Measurements from ENCODE around the gene UNC5C.

UNC5C gene

DNA sequence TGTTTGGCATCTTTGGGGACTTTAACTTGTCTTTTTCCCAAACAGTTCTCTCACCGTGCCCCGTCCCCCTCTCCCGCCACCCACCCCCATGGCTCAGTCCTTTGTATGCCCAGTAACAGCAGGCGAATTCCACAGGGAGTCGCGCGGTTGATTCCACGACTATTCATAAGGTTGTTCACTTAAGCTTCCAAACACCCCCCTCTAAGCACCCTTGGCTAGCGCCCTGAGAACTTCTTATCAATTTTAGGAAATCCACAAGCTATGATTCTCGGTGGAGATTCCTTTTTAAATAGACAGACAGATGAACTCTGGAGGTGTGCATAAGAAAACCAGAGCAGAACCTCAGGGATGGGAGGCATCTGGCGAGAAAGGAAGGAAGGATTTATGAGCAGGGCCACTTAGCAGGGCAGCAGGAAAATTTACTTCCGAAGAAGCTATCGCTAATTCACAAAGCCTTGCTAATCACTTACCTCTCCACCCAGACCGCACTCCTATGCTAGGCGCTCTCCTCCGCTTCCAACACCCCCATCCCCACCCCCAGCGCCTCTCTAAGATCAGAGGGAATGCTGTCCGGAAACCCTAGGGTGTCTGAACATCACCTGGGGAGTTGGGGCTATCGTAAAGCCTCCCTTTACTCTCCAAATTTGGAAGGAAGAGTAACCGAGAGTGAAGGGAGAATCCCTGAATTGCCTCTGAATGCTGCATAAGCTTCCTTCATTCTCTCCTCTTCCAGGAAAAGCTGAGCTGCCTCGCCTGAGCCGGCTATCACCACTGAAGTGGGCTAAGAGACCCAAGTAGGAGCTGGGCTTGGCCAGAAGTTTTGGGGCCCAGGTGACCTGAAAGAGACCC lies 1.7 kb downstream of the UNC5C start:
- no peak for DNase-seq (ENCODE audit: low read depth)

DNA sequence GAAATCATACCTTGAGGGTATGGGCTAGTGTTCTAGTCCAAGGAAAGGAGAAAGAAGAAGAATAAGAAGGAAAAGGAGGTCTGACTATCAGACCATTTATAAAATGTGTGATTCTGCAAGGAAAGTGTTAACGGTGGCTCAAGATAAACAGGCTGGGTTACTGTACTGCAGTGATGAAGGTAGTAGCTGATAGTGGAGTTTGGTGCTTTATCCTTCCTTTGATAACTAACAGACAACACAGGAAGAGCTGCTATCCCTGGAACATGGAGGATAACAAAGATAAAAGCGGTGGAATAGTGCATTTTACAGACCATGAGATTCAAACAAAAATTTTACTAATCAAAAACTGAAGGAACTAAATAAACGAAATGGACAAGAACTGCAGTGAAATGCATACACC lies 2.6 kb downstream of the UNC5C start:
- no peak for DNase-seq (ENCODE audit: low read depth)

- no peak for DNase-seq (ENCODE audit: low read depth)
These were observed 3.2 kb downstream of the UNC5C start for GRCh38 chr4:95545546-95545945.

GRCh38 chr4:95544113-95545103 lies 4.4 kb downstream of the UNC5C start:
- no peak for DNase-seq (ENCODE audit: low read depth)

DNA sequence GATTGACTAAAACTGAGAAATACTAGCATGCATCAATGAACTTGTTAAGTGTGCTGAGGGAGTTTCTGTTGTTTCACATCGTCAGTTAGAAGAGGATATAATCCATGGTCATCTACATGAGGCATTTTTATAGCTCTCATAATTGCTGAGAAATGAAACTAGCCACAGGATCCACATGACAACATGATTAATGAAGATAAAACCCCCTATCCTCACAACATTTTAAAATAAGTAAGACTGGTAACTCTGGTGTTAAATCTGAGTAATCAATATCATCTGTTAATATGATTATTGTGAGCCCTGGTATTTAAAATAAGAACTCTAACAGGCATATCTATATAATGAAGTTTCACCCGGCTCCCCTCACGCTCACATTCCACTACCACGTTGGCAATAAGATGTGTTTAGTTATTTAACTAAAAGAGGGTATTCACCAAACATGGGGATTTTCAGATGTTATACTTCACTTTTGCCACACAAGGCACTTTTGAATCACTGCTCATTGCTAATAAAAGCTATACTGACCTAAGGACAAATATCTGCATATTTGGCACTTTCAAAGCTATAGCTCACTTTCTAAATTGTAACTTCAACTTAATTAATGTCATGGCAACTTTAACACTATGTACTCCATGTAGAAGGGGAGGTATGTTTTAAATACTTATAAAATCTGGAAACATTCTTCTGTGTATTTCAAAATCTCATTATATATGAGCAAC lies 6.7 kb downstream of the UNC5C start:
- no peak for DNase-seq (ENCODE audit: low read depth)

- DNase-seq (ENCODE audit: low read depth) = no peak
These were observed 7.7 kb downstream of the UNC5C start for GRCh38 chr4:95541094-95541493.

DNA sequence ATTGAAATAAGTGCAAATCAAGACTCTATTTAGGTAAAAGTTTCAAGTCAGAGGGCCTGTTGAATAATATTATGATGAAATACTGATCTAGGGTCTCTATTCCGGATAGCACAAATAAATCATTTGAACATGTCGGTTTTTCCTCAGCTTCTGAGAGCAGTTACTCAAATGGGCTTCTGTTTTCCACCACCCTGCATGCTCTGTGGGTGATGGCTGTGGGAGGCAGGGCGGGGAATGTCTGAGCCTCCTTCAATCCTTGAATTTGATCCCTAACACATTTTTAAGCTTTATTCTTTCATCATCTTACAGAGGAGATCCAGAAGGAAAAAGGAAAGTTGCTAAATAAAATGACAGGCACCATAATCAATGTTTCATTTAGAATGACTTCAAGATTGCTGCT lies 8.5 kb downstream of the UNC5C start:
- no peak for DNase-seq (ENCODE audit: low read depth)

DNA sequence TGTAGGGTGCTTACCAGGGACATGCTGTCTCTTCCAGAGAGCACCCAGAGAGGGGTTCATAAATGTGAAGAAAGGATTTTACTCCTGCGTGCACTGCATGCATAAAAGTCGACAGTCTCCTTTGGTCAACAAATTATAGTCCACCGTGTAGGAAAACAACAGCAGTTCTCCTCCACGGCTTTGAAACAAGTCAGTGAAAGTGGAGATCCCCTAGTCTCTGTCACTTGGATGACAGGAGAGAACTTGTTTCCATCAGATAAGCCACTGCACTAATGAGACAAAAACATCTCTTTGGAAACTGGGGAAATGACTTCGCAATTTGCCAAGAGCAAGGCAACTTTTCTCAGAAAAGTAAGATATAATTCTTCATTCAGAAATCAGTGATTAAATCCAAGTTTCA lies 9.7 kb downstream of the UNC5C start:
- no peak for DNase-seq (ENCODE audit: low read depth)

GRCh38 chr4:95537863-95538488 lies 10.8 kb downstream of the UNC5C start:
- DNase-seq (ENCODE audit: low read depth) = no peak

- no peak for DNase-seq (ENCODE audit: low read depth)
These were observed 11.6 kb downstream of the UNC5C start for GRCh38 chr4:95537191-95537590.

- no peak for DNase-seq (ENCODE audit: low read depth)
These were observed 12.1 kb downstream of the UNC5C start for GRCh38 chr4:95536650-95537049.

- no peak for DNase-seq (ENCODE audit: low read depth)
These were observed 13.6 kb downstream of the UNC5C start for GRCh38 chr4:95535180-95535579.

GRCh38 chr4:95534032-95534431 lies 14.7 kb downstream of the UNC5C start:
- DNase-seq (ENCODE audit: low read depth) = no peak

GRCh38 chr4:95533254-95533653 lies 15.5 kb downstream of the UNC5C start:
- DNase-seq (ENCODE audit: low read depth) = no peak

- DNase-seq (ENCODE audit: low read depth) = no peak
These were observed 16.5 kb downstream of the UNC5C start for GRCh38 chr4:95532305-95532704.

DNA sequence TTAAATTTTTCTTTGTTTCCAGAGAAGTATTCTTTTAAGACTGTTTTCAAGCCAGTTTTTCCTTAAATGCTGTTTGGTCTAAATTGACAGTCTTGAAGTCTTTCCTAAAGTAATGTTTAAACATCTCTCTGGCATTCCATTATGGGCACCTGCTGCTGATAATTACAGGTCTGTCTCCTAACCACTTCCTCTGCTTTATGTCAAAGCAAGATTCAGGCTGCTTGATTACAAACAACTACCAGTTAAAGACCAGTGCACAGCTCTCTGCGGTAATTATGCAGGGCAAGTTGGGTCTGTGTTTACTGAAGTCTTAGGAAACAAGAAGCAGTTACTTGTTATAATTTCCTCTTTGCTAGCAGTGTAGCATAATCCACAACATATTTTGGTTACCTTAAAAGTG lies 17.6 kb downstream of the UNC5C start:
- no peak for DNase-seq (ENCODE audit: low read depth)

DNA sequence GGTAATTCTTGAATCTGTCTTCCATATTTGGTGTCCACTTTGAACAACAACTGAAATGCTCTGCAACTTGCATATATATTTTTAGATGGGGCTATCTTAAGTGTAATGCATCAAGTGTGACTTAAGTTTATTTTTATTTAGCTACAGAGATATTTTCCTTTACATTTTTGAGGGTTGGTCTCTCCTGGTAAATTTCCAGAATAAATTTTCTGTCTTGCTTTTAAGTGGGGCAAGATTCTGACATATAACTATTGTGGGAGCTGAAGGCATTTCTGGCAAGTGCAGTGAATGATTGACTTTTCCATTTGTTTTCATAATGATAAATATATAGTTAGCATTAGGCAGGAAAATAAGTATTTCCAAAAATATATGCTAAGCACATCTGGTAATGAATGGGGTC lies 18.8 kb downstream of the UNC5C start:
- no peak for DNase-seq (ENCODE audit: low read depth)

DNA sequence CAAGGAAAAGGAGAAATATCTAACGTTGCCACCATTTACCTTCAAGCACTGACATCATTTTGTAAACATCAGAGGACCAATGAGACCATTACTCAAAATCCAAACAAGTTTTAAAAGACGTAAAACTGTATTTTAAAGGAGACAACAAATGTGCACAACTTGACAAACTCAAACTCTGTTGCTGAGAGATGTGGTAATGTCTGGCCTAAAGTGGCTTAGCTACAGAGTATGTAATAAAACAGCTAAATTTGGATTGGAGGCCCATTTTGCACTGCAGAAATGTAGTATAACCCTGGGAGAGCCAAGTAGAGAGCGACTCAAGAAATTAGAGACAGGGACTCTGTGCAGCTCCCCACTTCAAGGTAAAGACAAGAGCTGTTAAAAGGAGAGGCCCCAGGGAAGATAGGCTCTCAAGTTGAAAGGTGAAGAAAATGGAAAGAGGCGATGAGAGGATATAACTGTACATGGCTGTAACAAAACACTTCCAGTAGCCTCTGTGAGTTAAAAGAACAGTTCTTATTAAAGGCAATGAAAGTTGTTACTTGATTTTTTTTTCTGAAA lies 20.3 kb downstream of the UNC5C start:
- no peak for DNase-seq (ENCODE audit: low read depth)

- DNase-seq (ENCODE audit: low read depth) = no peak
These were observed 22.7 kb downstream of the UNC5C start for GRCh38 chr4:95526075-95526474.

DNA sequence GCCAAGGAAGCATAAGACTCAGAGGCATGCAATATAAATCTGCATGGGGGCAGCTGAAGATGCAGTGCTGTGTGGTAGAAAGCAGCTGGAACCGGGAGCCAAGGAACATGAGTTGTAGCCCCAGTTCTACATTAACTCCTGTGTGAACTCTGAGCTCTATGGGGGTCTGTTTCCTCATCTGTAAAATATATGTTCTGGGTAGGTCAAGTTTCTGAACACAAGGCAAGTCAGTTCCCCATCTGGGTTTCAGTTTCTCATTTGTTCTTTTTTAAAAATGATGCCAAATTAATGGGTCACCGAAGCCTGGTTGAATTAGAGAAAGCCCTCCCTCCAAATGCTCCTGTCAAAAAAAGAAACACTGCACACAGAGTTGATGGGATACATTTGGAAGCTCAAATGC lies 24.0 kb downstream of the UNC5C start:
- DNase-seq (ENCODE audit: low read depth) = no peak

DNA sequence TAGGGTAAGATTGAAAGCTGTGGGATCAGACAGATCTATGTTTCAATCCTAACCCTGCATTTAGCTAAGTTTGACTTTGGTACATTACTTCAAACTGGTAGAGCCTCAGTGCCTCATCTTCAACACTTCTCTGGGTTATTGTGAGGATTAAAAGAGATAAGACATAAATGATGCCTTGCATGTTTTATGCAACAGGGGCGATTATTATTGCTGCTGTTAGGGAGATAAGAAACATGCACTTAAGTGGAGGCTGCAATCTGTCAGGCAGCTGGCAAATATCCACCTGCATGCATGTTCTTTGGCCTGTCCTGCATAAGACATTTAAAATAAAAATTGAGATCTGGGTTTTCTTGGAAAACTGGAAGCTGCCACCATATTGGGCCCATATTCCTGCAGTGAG lies 24.6 kb downstream of the UNC5C start:
- no peak for DNase-seq (ENCODE audit: low read depth)
